Neural progenitor cell (in vitro differentiated cells): ENCODE results near the gene SLC25A1. TPM values are rescaled to one million over a fixed set of nuclear protein-coding genes. Genes with fewer than 3 reads are reported as not detected.

Experiments
- DNase-seq: peaks from one replicate; pipeline ENCODE4 v3.0.0-alpha.2; 2016; ENCODE audit warnings: low spot score
- H2AFZ ChIP-seq: fragments of 200-600 bp; sonication (generic); replicated peaks from 2 replicates; pipeline ENCODE4 v1.6.1; 2016; ENCODE audit warnings: antibody characterized with exemption
- H3F3A ChIP-seq: fragments of 200-600 bp; sonication (generic); 2 replicates; pipeline ENCODE4 v1.6.1; 2016; ENCODE audit warnings: antibody characterized with exemption, low read depth
- H3K27ac ChIP-seq: fragments of 200-600 bp; sonication (generic); 2 replicates; pipeline ENCODE4 v1.5.1; 2016; ENCODE audit warnings: mild to moderate bottlenecking
- H3K27me3 ChIP-seq: fragments of 200-600 bp; sonication (generic); 2 replicates; pipeline ENCODE4 v1.6.1; 2016; ENCODE audit warnings: mild to moderate bottlenecking, moderate library complexity
- H3K36me3 ChIP-seq: fragments of 200-600 bp; sonication (generic); 2 replicates; pipeline ENCODE4 v1.5.1; 2016
- H3K4me1 ChIP-seq: fragments of 200-600 bp; sonication (generic); 2 replicates; pipeline ENCODE4 v1.6.1; 2016; ENCODE audit warnings: mixed run types
- H3K4me2 ChIP-seq: fragments of 200-600 bp; sonication (generic); 2 replicates; pipeline ENCODE4 v1.6.1; 2016
- H3K4me3 ChIP-seq: fragments of 200-600 bp; sonication (generic); 2 replicates; pipeline ENCODE4 v1.5.1; 2016
- H3K79me2 ChIP-seq: fragments of 200-600 bp; sonication (generic); 2 replicates; pipeline ENCODE4 v1.6.1; 2016; ENCODE audit warnings: low read depth
- H3K9ac ChIP-seq: fragments of 200-600 bp; sonication (generic); 2 replicates; pipeline ENCODE4 v1.6.1; 2016
- H3K9me3 ChIP-seq: fragments of 200-600 bp; sonication (generic); 2 replicates; pipeline ENCODE4 v1.5.1; 2016; ENCODE audit warnings: low read depth
- H4K20me1 ChIP-seq: fragments of 200-600 bp; sonication (generic); 2 replicates; pipeline ENCODE4 v1.6.1; 2016; ENCODE audit warnings: low read depth
- H3K27ac Mint-ChIP-seq: 3 replicates; pipeline ENCODE4 v1.8.0; 2021; ENCODE audit warnings: mixed read lengths
- H3K27me3 Mint-ChIP-seq: 2 replicates; pipeline ENCODE4 v1.8.0; 2022; ENCODE audit warnings: low read depth, mild to moderate bottlenecking, inconsistent platforms, moderate library complexity, mixed read lengths; ENCODE audit not compliant: insufficient read depth
- H3K36me3 Mint-ChIP-seq: 3 replicates; pipeline ENCODE4 v1.8.0; 2021; ENCODE audit warnings: mixed read lengths
- H3K4me1 Mint-ChIP-seq: 3 replicates; pipeline ENCODE4 v1.8.0; 2021; ENCODE audit warnings: mixed read lengths
- H3K4me3 Mint-ChIP-seq: 3 replicates; pipeline ENCODE4 v1.8.0; 2021; ENCODE audit warnings: mild to moderate bottlenecking, moderate library complexity, mixed read lengths
- H3K9me3 Mint-ChIP-seq: 3 replicates; pipeline ENCODE4 v1.8.0; 2020; ENCODE audit warnings: mixed read lengths
- EZH2 ChIP-seq: fragments of 200-600 bp; sonication (generic); IDR thresholded peaks from 2 replicates; pipeline ENCODE4 v1.6.1; 2017; ENCODE audit warnings: antibody characterized with exemption, mild to moderate bottlenecking, moderate library complexity
- EZH2phosphoT487 ChIP-seq: fragments of 200-600 bp; sonication (generic); IDR thresholded peaks from 2 replicates; pipeline ENCODE4 v1.6.1; 2017; ENCODE audit warnings: antibody characterized with exemption
- total RNA-seq: library from RNA; depleted of rRNA; stranded (reverse); fragments of >200 nt; gene quantifications from 2 replicates; pipeline ENCODE4 v1.2.3, GENCODE V29; 2015; ENCODE audit warnings: low replicate concordance
- TF ChIP-seq, protein P1 (sequence below): fragments of 200-600 bp; sonication (generic); IDR thresholded peaks from 2 replicates; pipeline ENCODE4 v1.5.1; 2017; ENCODE audit warnings: antibody characterized with exemption, mild to moderate bottlenecking

The SLC25A1 gene
- total RNA-seq, 1 donor from 2014 or later: 28.6 TPM

DNA sequence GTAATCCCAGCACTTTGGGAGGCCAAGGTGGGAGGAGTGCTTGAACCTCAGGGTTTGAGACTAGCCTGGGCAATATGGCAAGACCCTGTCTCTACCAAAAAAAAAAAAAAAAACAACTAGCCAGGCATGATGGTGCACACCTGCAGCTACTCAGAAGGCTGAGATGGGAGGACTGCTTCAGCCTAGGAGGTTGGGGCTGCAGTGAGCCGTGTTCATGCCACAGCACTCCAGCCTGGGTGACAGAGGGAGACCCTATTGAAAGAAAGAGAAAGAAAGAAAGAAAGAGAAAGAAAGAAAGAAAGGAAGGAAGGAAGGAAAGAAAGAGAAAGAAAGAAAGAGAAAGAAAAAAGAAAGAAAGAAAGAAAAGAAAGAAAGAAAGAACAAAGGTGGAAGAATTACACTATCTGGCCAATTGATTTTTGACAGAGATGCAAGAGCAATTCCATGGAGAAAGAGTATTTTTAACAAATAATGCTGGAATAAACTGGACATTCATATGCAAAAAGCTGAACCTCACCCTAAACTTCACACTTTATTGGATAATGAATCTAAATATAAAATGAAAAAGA, 33.9 kb upstream of the SLC25A1 start:
- no peaks in the 10 kb centered on the region for H3K79me2 ChIP-seq
- DNase-seq: no peak
- H3K4me2 ChIP-seq: no peak overlapping the region
- H3K27ac ChIP-seq: no peak overlapping the region
- no peak overlapping the region for H3K4me3 ChIP-seq
- Mint-ChIP-seq H3K36me3 (peaks cover 6% of the 10 kb centered on the region), H3K27me3 (peaks cover 4% of the 10 kb centered on the region), H3K9me3 (no peaks in the 10 kb centered on the region), H3K27ac (no peak overlapping the region), H3K4me3 (no peak overlapping the region), H3K4me1 (peaks cover 16% of the 10 kb centered on the region)
- TF ChIP-seq, protein P1, sequence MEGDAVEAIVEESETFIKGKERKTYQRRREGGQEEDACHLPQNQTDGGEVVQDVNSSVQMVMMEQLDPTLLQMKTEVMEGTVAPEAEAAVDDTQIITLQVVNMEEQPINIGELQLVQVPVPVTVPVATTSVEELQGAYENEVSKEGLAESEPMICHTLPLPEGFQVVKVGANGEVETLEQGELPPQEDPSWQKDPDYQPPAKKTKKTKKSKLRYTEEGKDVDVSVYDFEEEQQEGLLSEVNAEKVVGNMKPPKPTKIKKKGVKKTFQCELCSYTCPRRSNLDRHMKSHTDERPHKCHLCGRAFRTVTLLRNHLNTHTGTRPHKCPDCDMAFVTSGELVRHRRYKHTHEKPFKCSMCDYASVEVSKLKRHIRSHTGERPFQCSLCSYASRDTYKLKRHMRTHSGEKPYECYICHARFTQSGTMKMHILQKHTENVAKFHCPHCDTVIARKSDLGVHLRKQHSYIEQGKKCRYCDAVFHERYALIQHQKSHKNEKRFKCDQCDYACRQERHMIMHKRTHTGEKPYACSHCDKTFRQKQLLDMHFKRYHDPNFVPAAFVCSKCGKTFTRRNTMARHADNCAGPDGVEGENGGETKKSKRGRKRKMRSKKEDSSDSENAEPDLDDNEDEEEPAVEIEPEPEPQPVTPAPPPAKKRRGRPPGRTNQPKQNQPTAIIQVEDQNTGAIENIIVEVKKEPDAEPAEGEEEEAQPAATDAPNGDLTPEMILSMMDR: no peak
- TF ChIP-seq EZH2phosphoT487 (no peak), EZH2 (no peak)
- H3K9me3 ChIP-seq: no peaks in the 10 kb centered on the region
- H3K27me3 ChIP-seq: no peaks in the 10 kb centered on the region
- H3K9ac ChIP-seq: no peak overlapping the region
- no peak overlapping the region for H2AFZ ChIP-seq
- H4K20me1 ChIP-seq: no peaks in the 10 kb centered on the region
- H3K36me3 ChIP-seq: no peaks in the 10 kb centered on the region
- H3K4me1 ChIP-seq: peaks cover 12% of the 10 kb centered on the region
- no peaks in the 10 kb centered on the region for H3F3A ChIP-seq

DNA sequence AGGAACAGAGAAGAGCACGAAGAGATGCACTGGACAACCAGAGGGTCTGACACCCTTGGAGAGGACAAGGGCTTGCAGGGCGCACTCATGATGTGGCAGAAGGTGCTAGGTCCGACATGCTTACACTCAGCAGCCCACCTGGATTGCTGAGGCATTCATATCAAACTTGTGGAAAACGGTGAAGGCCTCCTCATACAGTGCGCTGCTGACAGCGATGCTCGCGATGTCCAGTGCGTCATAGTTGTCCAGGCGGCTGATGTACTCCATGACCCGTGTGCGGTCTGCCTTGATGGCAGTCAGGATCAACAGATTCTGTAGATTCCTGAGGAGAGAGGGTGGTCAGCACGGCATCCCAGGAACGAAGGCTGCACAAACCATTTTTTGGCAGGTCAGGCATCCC, 31.7 kb upstream of the SLC25A1 start:
- H3K27me3 Mint-ChIP-seq: peaks cover 4% of the 10 kb centered on the region
- H3K27ac Mint-ChIP-seq: no peak overlapping the region
- Histone ChIP-seq H3K9me3 (no peaks in the 10 kb centered on the region), H3K27ac (no peak overlapping the region), H3K4me3 (no peak overlapping the region), H3K4me2 (no peak overlapping the region), H3K36me3 (no peaks in the 10 kb centered on the region), H4K20me1 (no peaks in the 10 kb centered on the region), H3K4me1 (peaks cover 12% of the 10 kb centered on the region), H3F3A (no peaks in the 10 kb centered on the region), H3K9ac (no peak overlapping the region), H3K79me2 (no peaks in the 10 kb centered on the region), H3K27me3 (no peaks in the 10 kb centered on the region), H2AFZ (no peak overlapping the region)
- no peak overlapping the region for H3K4me3 Mint-ChIP-seq
- peaks cover 15% of the 10 kb centered on the region for H3K4me1 Mint-ChIP-seq
- no peaks in the 10 kb centered on the region for H3K9me3 Mint-ChIP-seq
- no peaks in the 10 kb centered on the region for H3K36me3 Mint-ChIP-seq
- TF ChIP-seq, protein P1: no peak
- TF ChIP-seq EZH2 (no peak), EZH2phosphoT487 (no peak)
- DNase-seq: no peak

DNA sequence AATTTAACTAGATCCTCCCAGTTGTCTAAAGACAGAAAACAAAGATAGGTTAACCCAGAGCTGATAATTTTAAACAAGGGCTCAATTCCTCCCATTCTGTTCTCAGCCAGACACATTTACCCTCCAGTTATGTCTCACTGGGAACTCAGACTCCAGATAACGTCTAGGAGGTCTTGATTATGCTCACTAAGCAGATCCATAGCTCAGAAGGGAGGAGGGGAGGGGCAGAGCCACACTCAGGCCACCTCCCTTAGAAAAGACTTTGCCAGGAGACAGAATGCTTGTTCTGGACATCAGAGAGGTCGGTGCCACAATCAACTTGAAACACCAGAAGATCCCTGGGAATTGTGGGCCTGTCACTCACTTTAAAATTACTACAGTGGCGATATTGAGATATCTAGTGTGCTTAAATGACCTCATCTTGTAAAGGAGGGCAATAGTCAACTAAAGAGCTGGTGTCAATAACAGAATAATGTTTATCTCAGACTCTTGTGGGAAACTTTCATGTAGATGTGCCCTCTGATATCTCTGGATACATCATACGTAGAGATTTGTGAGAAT, 29.8 kb upstream of the SLC25A1 start:
- Mint-ChIP-seq H3K4me3 (no peak overlapping the region), H3K9me3 (no peaks in the 10 kb centered on the region), H3K27me3 (peaks cover 4% of the 10 kb centered on the region), H3K27ac (no peak overlapping the region), H3K4me1 (peaks cover 5% of the 10 kb centered on the region), H3K36me3 (no peaks in the 10 kb centered on the region)
- TF ChIP-seq EZH2phosphoT487 (no peak), EZH2 (no peak)
- TF ChIP-seq, protein P1: no peak
- DNase-seq: no peak
- Histone ChIP-seq H2AFZ (no peak overlapping the region), H3K27ac (no peak overlapping the region), H3K79me2 (no peaks in the 10 kb centered on the region), H3K4me2 (no peak overlapping the region), H3K36me3 (no peaks in the 10 kb centered on the region), H3F3A (no peaks in the 10 kb centered on the region), H3K9ac (no peak overlapping the region), H3K27me3 (no peaks in the 10 kb centered on the region), H4K20me1 (no peaks in the 10 kb centered on the region), H3K9me3 (no peaks in the 10 kb centered on the region), H3K4me1 (peaks cover 2% of the 10 kb centered on the region), H3K4me3 (no peak overlapping the region)
